Skeletal muscle tissue (tissue), 4 donors: ENCODE results near the gene SH2D6. TPM values are rescaled to one million over a fixed set of nuclear protein-coding genes. Genes with fewer than 3 reads are reported as not detected.
A peak's percentile ranks its signal among the peaks of the same experiment; 100 is the strongest.
"Not testable (repeated sequence)": the region's sequence is repeated elsewhere in the genome, so short reads cannot be mapped to it uniquely, and the experiment has no call there.

Experiments used
- H3K27ac ChIP-seq: one replicate; pipeline ENCODE4 v1.7.0; 2013; ENCODE audit warnings: mild to moderate bottlenecking, low read depth, low read length, inconsistent platforms
- H3K27me3 ChIP-seq, 3 donors: one replicate each; pipeline ENCODE4 v1.7.0; 2013; ENCODE audit warnings: low read length in 3 of 3; ENCODE audit not compliant: control insufficient read depth in 3 of 3, insufficient read depth in 3 of 3
- H3K36me3 ChIP-seq, 3 donors: one replicate each; pipeline ENCODE4 v1.7.0; 2013; ENCODE audit warnings: low read length in 3 of 3; ENCODE audit not compliant: control insufficient read depth in 3 of 3, insufficient read depth in 3 of 3
- H3K4me1 ChIP-seq, 3 donors: one replicate each; pipeline ENCODE4 v1.7.0; 2013; ENCODE audit warnings: low read length in 3 of 3, mild to moderate bottlenecking in 3 of 3; ENCODE audit not compliant: control insufficient read depth in 3 of 3, insufficient read depth in 3 of 3
- H3K4me3 ChIP-seq, 3 donors: one replicate each; pipeline ENCODE4 v1.7.0; 2013; ENCODE audit warnings: low read length in 3 of 3
- H3K9ac ChIP-seq, 3 donors: one replicate each; pipeline ENCODE4 v1.7.0; 2013; ENCODE audit warnings: low read length in 3 of 3, mild to moderate bottlenecking in 3 of 3, moderate library complexity in 2 of 3, low read depth in 1 of 3
- H3K9me3 ChIP-seq, 3 donors: one replicate each; pipeline ENCODE4 v1.7.0; 2013; ENCODE audit warnings: low read length in 3 of 3; ENCODE audit not compliant: control insufficient read depth in 3 of 3
- total RNA-seq: library from RNA; depleted of rRNA; stranded (reverse); fragments of >200 nt; gene quantifications from one replicate; pipeline ENCODE4 v1.2.3, GENCODE V29; 2014
- donor health status: Osteomylitis.

The SH2D6 gene
- not detected for total RNA-seq

GRCh38 chr2:85418132-85419008 is at the start of gene SH2D6:
Gene SH2D6, plus strand, starts transcription at chr2:85418714. Its CDS starts 10,752 bp downstream, at chr2:85429466.
- H3K36me3 ChIP-seq: peaks cover 0 to 2% (median 0%) of the 10 kb centered on the region in 3 donors
- H3K27me3 ChIP-seq: peaks cover 0 to 9% (median 0%) of the 10 kb centered on the region in 3 donors
- H3K4me3 ChIP-seq: peak within 1 kb of the TSS; percentile 89 to 96 (median 93)
- H3K9me3 ChIP-seq: no peaks in the 10 kb centered on the region
- H3K27ac ChIP-seq: peak within 1 kb of the TSS; percentile 89
- peaks cover 20 to 28% (median 26%) of the 10 kb centered on the region in 3 donors for H3K4me1 ChIP-seq
- H3K9ac ChIP-seq: peak within 1 kb of the TSS; percentile 90 to 93 (median 90)

GRCh38 chr2:85368921-85369320 is 49.6 kb upstream of the SH2D6 start:
- Histone ChIP-seq H3K27ac (no peak overlapping the region), H3K36me3 (peaks cover 24 to 37% (median 26%) of the 10 kb centered on the region in 3 donors), H3K27me3 (no peaks in the 10 kb centered on the region), H3K9ac (no peak overlapping the region), H3K4me1 (no peaks in the 10 kb centered on the region), H3K4me3 (no peak overlapping the region), H3K9me3 (no peaks in the 10 kb centered on the region)

- H3K4me3 ChIP-seq: no peak overlapping the region
- no peaks in the 10 kb centered on the region for H3K27me3 ChIP-seq
- H3K9me3 ChIP-seq: no peaks in the 10 kb centered on the region
- H3K27ac ChIP-seq: no peak overlapping the region
- peaks cover 24 to 37% (median 26%) of the 10 kb centered on the region in 3 donors for H3K36me3 ChIP-seq
- H3K4me1 ChIP-seq: no peaks in the 10 kb centered on the region
- no peak overlapping the region for H3K9ac ChIP-seq
These were observed 49.0 kb upstream of the SH2D6 start for GRCh38 chr2:85369500-85369899.

GRCh38 chr2:85371045-85371444 is 47.5 kb upstream of the SH2D6 start:
- Histone ChIP-seq H3K36me3 (peaks cover 24 to 32% (median 26%) of the 10 kb centered on the region in 3 donors), H3K9me3 (no peaks in the 10 kb centered on the region), H3K4me1 (no peaks in the 10 kb centered on the region), H3K4me3 (no peak overlapping the region), H3K27ac (no peak overlapping the region), H3K9ac (no peak overlapping the region), H3K27me3 (no peaks in the 10 kb centered on the region)

- H3K27ac ChIP-seq: no peak overlapping the region
- peaks cover 25 to 37% (median 33%) of the 10 kb centered on the region in 3 donors for H3K36me3 ChIP-seq
- H3K4me1 ChIP-seq: no peaks in the 10 kb centered on the region
- no peaks in the 10 kb centered on the region for H3K9me3 ChIP-seq
- no peak overlapping the region for H3K9ac ChIP-seq
- H3K27me3 ChIP-seq: no peaks in the 10 kb centered on the region
- H3K4me3 ChIP-seq: no peak overlapping the region
These were observed 42.0 kb upstream of the SH2D6 start for GRCh38 chr2:85376291-85377065.

- H3K4me1 ChIP-seq: no peaks in the 10 kb centered on the region
- no peak overlapping the region for H3K27ac ChIP-seq
- no peaks in the 10 kb centered on the region for H3K27me3 ChIP-seq
- H3K4me3 ChIP-seq: no peak overlapping the region
- H3K9me3 ChIP-seq: no peaks in the 10 kb centered on the region
- no peak overlapping the region for H3K9ac ChIP-seq
- peaks cover 22 to 37% (median 31%) of the 10 kb centered on the region in 3 donors for H3K36me3 ChIP-seq
These were observed 41.4 kb upstream of the SH2D6 start for GRCh38 chr2:85377083-85377482.

GRCh38 chr2:85378257-85378656 is 40.3 kb upstream of the SH2D6 start:
- Histone ChIP-seq H3K27ac (no peak overlapping the region), H3K4me3 (no peak overlapping the region), H3K27me3 (no peaks in the 10 kb centered on the region), H3K36me3 (peaks cover 21 to 37% (median 31%) of the 10 kb centered on the region in 3 donors), H3K4me1 (no peaks in the 10 kb centered on the region), H3K9me3 (no peaks in the 10 kb centered on the region), H3K9ac (no peak overlapping the region)

GRCh38 chr2:85380048-85380447 is 38.5 kb upstream of the SH2D6 start:
- Histone ChIP-seq H3K4me3 (no peak overlapping the region), H3K4me1 (no peaks in the 10 kb centered on the region), H3K9ac (no peak overlapping the region), H3K27me3 (no peaks in the 10 kb centered on the region), H3K36me3 (peaks cover 24 to 54% (median 39%) of the 10 kb centered on the region in 3 donors), H3K27ac (no peak overlapping the region), H3K9me3 (no peaks in the 10 kb centered on the region)

- H3K27me3 ChIP-seq, H3K9me3 ChIP-seq, H3K27ac ChIP-seq, H3K4me3 ChIP-seq, H3K9ac ChIP-seq, H3K4me1 ChIP-seq: not testable (repeated sequence)
- peaks cover 19 to 52% (median 46%) of the 10 kb centered on the region in 3 donors for H3K36me3 ChIP-seq
These were observed 35.4 kb upstream of the SH2D6 start for GRCh38 chr2:85383151-85383550.

- H3K4me3 ChIP-seq: no peak overlapping the region
These were observed 34.7 kb upstream of the SH2D6 start for GRCh38 chr2:85383850-85384249.

More at GRCh38 chr2:85383850-85384249, 34.7 kb upstream of the SH2D6 start:
- H3K9ac ChIP-seq: no peak overlapping the region
- no peaks in the 10 kb centered on the region for H3K27me3 ChIP-seq
- no peak overlapping the region for H3K27ac ChIP-seq
- H3K4me1 ChIP-seq: no peaks in the 10 kb centered on the region
- H3K9me3 ChIP-seq: no peaks in the 10 kb centered on the region
- H3K36me3 ChIP-seq: peaks cover 23 to 55% (median 52%) of the 10 kb centered on the region in 3 donors
